ENCODE data around the gene SLC11A2. TPM values are rescaled to one million over a fixed set of nuclear protein-coding genes. Genes with fewer than 3 reads are reported as not detected.
"Not testable (repeated sequence)": the region's sequence is repeated elsewhere in the genome, so short reads cannot be mapped to it uniquely, and the experiment has no call there.

Gene SLC11A2
- total RNA-seq, 1 donor from 2014 or later, result 25.1 TPM

DNA sequence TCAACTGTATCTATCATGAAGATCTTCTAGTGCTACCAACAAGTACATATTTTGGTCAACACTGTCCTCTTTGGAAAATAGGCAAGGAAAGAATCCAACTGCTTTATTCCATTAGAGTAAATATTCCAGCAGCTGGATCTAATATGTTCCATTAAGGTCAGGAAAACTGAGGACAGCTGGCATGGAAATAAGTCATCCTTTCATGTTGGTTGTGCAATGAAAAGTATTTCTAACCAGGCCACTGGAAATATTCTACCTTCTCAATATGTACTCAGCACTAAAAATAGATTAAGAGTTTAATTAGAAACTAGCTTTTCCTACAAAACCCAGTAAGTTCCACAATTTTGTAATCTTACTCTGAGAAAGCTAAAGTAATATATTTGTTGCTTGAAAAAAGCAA, 54.2 kb downstream of the SLC11A2 start:
- TF ChIP-seq, protein P1, sequence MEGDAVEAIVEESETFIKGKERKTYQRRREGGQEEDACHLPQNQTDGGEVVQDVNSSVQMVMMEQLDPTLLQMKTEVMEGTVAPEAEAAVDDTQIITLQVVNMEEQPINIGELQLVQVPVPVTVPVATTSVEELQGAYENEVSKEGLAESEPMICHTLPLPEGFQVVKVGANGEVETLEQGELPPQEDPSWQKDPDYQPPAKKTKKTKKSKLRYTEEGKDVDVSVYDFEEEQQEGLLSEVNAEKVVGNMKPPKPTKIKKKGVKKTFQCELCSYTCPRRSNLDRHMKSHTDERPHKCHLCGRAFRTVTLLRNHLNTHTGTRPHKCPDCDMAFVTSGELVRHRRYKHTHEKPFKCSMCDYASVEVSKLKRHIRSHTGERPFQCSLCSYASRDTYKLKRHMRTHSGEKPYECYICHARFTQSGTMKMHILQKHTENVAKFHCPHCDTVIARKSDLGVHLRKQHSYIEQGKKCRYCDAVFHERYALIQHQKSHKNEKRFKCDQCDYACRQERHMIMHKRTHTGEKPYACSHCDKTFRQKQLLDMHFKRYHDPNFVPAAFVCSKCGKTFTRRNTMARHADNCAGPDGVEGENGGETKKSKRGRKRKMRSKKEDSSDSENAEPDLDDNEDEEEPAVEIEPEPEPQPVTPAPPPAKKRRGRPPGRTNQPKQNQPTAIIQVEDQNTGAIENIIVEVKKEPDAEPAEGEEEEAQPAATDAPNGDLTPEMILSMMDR (IDR thresholded peaks at IDR 0.05; ENCODE audit: borderline replicate concordance), result no peak
- DNase-seq, result no peak
- peaks cover 36% of the 10 kb centered on the region for H3K36me3 ChIP-seq

DNA sequence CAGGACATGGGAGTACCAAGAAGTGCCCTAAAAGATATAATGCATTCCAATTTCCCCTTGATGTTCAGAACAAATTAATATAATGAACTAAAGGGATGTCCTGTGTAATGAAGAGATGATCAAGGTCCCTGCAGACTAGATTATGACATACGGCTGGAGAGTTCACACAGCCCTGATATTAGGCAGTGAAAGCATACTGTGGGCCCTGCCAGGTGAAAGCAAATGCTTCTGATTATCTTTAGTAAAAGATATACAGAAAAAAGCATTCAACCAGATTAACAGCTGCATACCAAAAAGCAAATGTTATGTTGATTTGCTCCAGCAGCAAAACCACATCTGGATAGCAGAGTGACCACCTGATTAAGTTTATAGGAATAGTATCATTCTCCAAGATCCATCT, 61.8 kb downstream of the SLC11A2 start:
- no peak overlapping the region for H3K27ac ChIP-seq (replicated peaks)
- no peaks in the 10 kb centered on the region for H3K4me1 ChIP-seq
- DNase-seq, result no peak
- intact Hi-C loops (cut with micrococcal nuclease), result no loop called here
- H3K4me3 ChIP-seq, result no peak overlapping the region
- no peaks in the 10 kb centered on the region for H3K9me3 ChIP-seq (replicated peaks)
- peaks cover 16% of the 10 kb centered on the region for H3K36me3 ChIP-seq
- TF ChIP-seq, protein P1 (IDR thresholded peaks at IDR 0.05; ENCODE audit: borderline replicate concordance), result no peak
- no peaks in the 10 kb centered on the region for H3K27me3 ChIP-seq (ENCODE audit: low read depth)

More for the DNA sequence above, 54.2 kb downstream of the SLC11A2 start:
- no peaks in the 10 kb centered on the region for H3K27me3 ChIP-seq (ENCODE audit: low read depth)
- H3K4me3 ChIP-seq, result no peak overlapping the region
- no peak overlapping the region for H3K27ac ChIP-seq (replicated peaks)
- no peaks in the 10 kb centered on the region for H3K4me1 ChIP-seq
- H3K9me3 ChIP-seq (replicated peaks), result peaks cover 4% of the 10 kb centered on the region
- intact Hi-C loops (cut with micrococcal nuclease), result no loop called here

DNA sequence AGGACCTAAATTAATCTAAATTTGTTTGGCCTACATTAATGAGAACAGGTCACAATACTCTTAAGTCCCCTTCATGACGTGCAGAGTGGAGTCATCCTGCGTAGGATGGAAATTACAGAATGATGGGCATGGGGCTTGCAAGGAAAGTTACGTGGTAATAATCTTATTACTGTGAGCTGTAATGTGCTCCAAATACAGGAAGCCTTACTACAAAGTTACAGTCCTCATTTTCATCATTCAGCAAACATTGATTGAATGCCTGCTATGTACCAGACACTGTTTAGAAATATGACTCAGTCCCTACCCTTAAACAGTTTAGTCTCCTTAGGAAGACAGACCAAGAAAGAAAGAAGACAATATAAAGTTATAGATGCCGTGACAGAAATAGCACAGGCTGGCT, 64.5 kb downstream of the SLC11A2 start:
- TF ChIP-seq, protein P1 (IDR thresholded peaks at IDR 0.05; ENCODE audit: borderline replicate concordance), result no peak
- intact Hi-C loops (cut with micrococcal nuclease), result no loop called here
- no peaks in the 10 kb centered on the region for H3K9me3 ChIP-seq (replicated peaks)
- DNase-seq, result no peak
- no peaks in the 10 kb centered on the region for H3K36me3 ChIP-seq
- H3K27me3 ChIP-seq (ENCODE audit: low read depth), result no peaks in the 10 kb centered on the region
- no peak overlapping the region for H3K27ac ChIP-seq (replicated peaks)
- H3K4me3 ChIP-seq, result no peak overlapping the region
- no peaks in the 10 kb centered on the region for H3K4me1 ChIP-seq

DNA sequence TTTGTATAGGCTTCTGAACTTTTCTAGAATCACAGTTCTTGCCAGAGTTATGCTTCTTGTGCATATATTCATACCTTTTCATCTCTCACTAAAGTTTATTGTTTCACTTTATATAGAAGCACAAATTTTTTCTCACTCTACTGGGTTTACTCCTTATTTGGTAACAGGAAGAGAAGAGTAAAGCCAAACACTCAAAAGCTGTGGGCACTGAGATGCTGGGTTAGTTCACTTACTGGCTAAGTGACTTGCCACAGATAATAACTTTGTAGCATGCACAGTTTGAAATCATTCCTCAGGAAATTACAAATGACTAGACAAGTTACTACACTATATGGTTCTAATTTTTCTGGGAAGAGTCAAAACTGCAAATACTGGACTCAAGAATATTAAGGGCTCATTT, 66.1 kb downstream of the SLC11A2 start:
- Histone ChIP-seq H3K9me3 (replicated peaks) (no peaks in the 10 kb centered on the region), H3K4me3 (no peak overlapping the region), H3K27me3 (ENCODE audit: low read depth) (no peaks in the 10 kb centered on the region), H3K36me3 (no peaks in the 10 kb centered on the region), H3K4me1 (no peaks in the 10 kb centered on the region), H3K27ac (replicated peaks) (no peak overlapping the region)
- no peak for DNase-seq
- intact Hi-C loops (cut with micrococcal nuclease), result no loop called here
- TF ChIP-seq, protein P1 (IDR thresholded peaks at IDR 0.05; ENCODE audit: borderline replicate concordance), result no peak

DNA sequence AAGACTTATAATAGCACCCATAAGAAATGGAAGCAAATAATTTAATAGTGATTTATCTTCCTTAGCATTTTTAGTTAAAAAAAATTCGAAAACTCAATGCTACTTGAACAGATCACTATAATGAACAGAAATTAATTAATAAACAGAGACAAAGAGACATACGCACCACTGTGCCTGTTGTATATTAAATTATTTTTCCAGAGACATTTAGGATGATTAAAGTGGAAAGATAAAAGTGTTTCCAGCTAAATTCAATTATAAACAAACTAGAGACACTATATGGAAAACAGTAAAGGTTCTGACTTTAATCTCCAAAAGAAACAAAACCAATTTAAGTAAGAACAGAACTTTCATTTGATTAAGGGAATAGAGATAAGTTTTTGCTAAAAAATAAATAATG, 70.5 kb downstream of the SLC11A2 start:
- Histone ChIP-seq H3K4me1 (no peaks in the 10 kb centered on the region), H3K36me3 (peaks cover 3% of the 10 kb centered on the region), H3K4me3 (no peak overlapping the region), H3K27ac (replicated peaks) (no peak overlapping the region), H3K27me3 (ENCODE audit: low read depth) (no peaks in the 10 kb centered on the region), H3K9me3 (replicated peaks) (no peaks in the 10 kb centered on the region)
- intact Hi-C loops (cut with micrococcal nuclease), result no loop called here
- no peak for DNase-seq
- TF ChIP-seq, protein P1 (IDR thresholded peaks at IDR 0.05; ENCODE audit: borderline replicate concordance), result no peak

DNA sequence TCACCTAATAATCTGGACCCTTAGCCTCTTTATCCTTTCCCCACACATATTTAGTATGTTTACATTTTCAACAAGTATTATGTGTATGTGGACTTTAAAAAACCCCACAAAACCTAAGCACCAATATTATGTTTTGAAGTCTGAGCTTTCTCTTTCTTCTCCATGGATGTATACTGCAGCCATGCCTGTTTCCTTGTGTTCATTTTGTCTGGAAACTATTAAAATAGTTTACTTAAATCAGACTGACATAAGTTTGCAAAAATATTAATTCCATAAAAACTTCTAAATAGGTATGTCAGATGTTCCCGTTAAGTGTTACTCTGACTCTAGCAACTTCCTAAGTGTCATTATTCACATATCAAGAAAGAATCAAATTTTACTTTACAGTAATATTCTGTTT, 70.9 kb downstream of the SLC11A2 start:
- H3K4me3 ChIP-seq, result no peak overlapping the region
- intact Hi-C loops (cut with micrococcal nuclease), result no loop called here
- no peaks in the 10 kb centered on the region for H3K4me1 ChIP-seq
- no peak for DNase-seq
- no peak overlapping the region for H3K27ac ChIP-seq (replicated peaks)
- H3K9me3 ChIP-seq (replicated peaks), result no peaks in the 10 kb centered on the region
- TF ChIP-seq, protein P1 (IDR thresholded peaks at IDR 0.05; ENCODE audit: borderline replicate concordance), result no peak
- H3K36me3 ChIP-seq, result peaks cover 3% of the 10 kb centered on the region
- H3K27me3 ChIP-seq (ENCODE audit: low read depth), result no peaks in the 10 kb centered on the region

DNA sequence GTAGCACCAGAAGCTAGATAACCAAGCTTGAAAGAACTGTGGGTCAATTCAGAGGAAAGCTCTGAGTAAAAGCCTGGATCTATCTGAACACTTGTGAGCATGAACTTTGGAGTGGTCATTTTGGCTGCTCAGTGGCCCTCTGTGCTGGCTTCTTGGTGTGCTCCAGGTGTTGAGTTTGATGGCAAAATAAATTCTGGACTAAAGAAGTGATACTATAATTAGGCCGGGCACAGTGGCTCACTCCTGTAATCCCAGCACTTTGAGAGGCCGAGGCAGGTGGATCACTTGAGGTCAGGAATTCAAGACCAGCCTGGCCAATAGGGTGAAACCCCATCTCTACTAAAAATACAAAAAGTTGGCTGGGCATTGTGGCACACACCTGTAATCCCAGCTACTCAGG, 71.4 kb downstream of the SLC11A2 start:
- DNase-seq; intact Hi-C loops (cut with micrococcal nuclease); H3K27ac ChIP-seq (replicated peaks); H3K4me3 ChIP-seq; H3K27me3 ChIP-seq (ENCODE audit: low read depth); H3K9me3 ChIP-seq (replicated peaks); H3K4me1 ChIP-seq; H3K36me3 ChIP-seq: not testable (repeated sequence)
